Thyroid gland (tissue), 4 donors: ENCODE results near the gene ANKRD29. TPM values are rescaled to one million over a fixed set of nuclear protein-coding genes. Genes with fewer than 3 reads are reported as not detected.
A peak's percentile ranks its signal among the peaks of the same experiment; 100 is the strongest.
"Not testable (repeated sequence)": the region's sequence is repeated elsewhere in the genome, so short reads cannot be mapped to it uniquely, and the experiment has no call there.

ENCODE experiments used
- DNase-seq, 2 donors: peaks; one replicate each; pipeline ENCODE4 v3.0.0-alpha.2; 2019
- H3K27ac ChIP-seq, 3 donors: fragments of 200-600 bp; sonication (generic); 1 replicate in 2 of 3; 2 replicates in 1 of 3; pipeline ENCODE4 v1.5.1; 2016 to 2019; ENCODE audit warnings: mild to moderate bottlenecking in 1 of 3, moderate library complexity in 1 of 3
- H3K27me3 ChIP-seq: fragments of 200-600 bp; sonication (generic); one replicate; pipeline ENCODE4 v1.5.1; 2019
- H3K36me3 ChIP-seq, 2 donors: fragments of 200-600 bp; sonication (generic); one replicate each; pipeline ENCODE4 v1.5.1; 2016 to 2019
- H3K4me1 ChIP-seq, 2 donors: fragments of 200-600 bp; sonication (generic); one replicate each; pipeline ENCODE4 v1.5.1; 2017 to 2019
- H3K4me3 ChIP-seq, 3 donors: fragments of 200-600 bp; sonication (generic); replicated peaks in 1 of 3; 1 replicate in 2 of 3; 2 replicates in 1 of 3; pipeline ENCODE4 v1.5.1; 2016; ENCODE audit warnings: mild to moderate bottlenecking in 1 of 3
- H3K9me3 ChIP-seq: fragments of 200-600 bp; sonication (generic); one replicate; pipeline ENCODE4 v1.5.1; 2017
- CTCF ChIP-seq, 6 experiments: fragments of 200-600 bp in 3 of 6; fragments of 450-650 bp in 3 of 6; sonication (generic) in 3 of 6; IDR thresholded peaks; one replicate each; pipeline ENCODE4 v1.5.1; 2016 to 2019; ENCODE audit warnings: antibody characterized with exemption in 6 of 6, mild to moderate bottlenecking in 2 of 6, inconsistent platforms in 1 of 6, moderate library complexity in 1 of 6
- POLR2A ChIP-seq, 2 donors: fragments of 450-650 bp; IDR thresholded peaks; one replicate each; pipeline ENCODE4 v1.6.1; 2017; ENCODE audit warnings: antibody characterized with exemption in 2 of 2, mild to moderate bottlenecking in 2 of 2, moderate library complexity in 1 of 2
- WGBS, 2 donors: methylation state at CpG; one replicate each; pipeline ENCODE4 v1.1.5; 2017; 5-methylcytosine and 5-hydroxymethylcytosine counted together
- intact Hi-C: fragments of 100-400 bp; cut with DNase I; formaldehyde crosslinking; loops from one replicate; pipeline ENCODE4 v1.15.1; 2023
- total RNA-seq, 4 donors: library from RNA; depleted of rRNA; stranded (reverse); fragments of >200 nt; gene quantifications; one replicate each; pipeline ENCODE4 v1.2.3, GENCODE V29; 2016

ANKRD29 gene
- total RNA-seq, 4 donors from 2014 or later: 3.4 to 6.1 (median 4.5) TPM

GRCh38 chr18:23578891-23579653 is 83.6 kb downstream of the ANKRD29 start:
- Histone ChIP-seq H3K36me3 (no peaks in the 10 kb centered on the region), H3K4me1 (peaks cover 3 to 21% of the 10 kb centered on the region in 2 donors), H3K27me3 (no peaks in the 10 kb centered on the region), H3K9me3 (no peaks in the 10 kb centered on the region), H3K27ac (no peak overlapping the region), H3K4me3 (no peak overlapping the region)
- TF ChIP-seq POLR2A (IDR thresholded peaks at IDR 0.05) (no peak), CTCF (IDR thresholded peaks at IDR 0.05) (no peak)
- DNase-seq: no peak
- WGBS, 2 donors: 90% methylated on average over 8 of the region's 8 CpGs
- intact Hi-C loops: no loop called here

GRCh38 chr18:23578067-23578701 is 84.5 kb downstream of the ANKRD29 start:
- no peak overlapping the region for H3K27ac ChIP-seq
- H3K27me3 ChIP-seq: no peaks in the 10 kb centered on the region
- intact Hi-C loops: no loop called here
- H3K4me3 ChIP-seq: no peak overlapping the region
- DNase-seq: no peak
- H3K9me3 ChIP-seq: no peaks in the 10 kb centered on the region
- H3K36me3 ChIP-seq: no peaks in the 10 kb centered on the region
- peaks cover 5 to 15% of the 10 kb centered on the region in 2 donors for H3K4me1 ChIP-seq
- TF ChIP-seq CTCF (IDR thresholded peaks at IDR 0.05) (no peak), POLR2A (IDR thresholded peaks at IDR 0.05) (no peak)
- WGBS, 2 donors: 79 to 88% methylated on average over 5 to 6 of the region's 6 CpGs

- H3K27me3 ChIP-seq, intact Hi-C loops, DNase-seq, H3K9me3 ChIP-seq, H3K27ac ChIP-seq, H3K4me3 ChIP-seq, H3K36me3 ChIP-seq: not testable (repeated sequence)
- H3K4me1 ChIP-seq: peaks cover 5 to 15% of the 10 kb centered on the region in 2 donors
- 98% methylated on average over 21 of the region's 24 CpGs; no CpG with 5 or more reads in 1 of the 2 donors for WGBS, 2 donors
These were observed 85.2 kb downstream of the ANKRD29 start for GRCh38 chr18:23577521-23577920.

GRCh38 chr18:23575309-23575651 is 87.4 kb downstream of the ANKRD29 start:
- Histone ChIP-seq H3K4me3 (no peak overlapping the region), H3K27ac (no peak overlapping the region), H3K9me3 (no peaks in the 10 kb centered on the region), H3K36me3 (peaks cover 0 to 5% of the 10 kb centered on the region in 2 donors), H3K4me1 (peaks cover 5 to 15% of the 10 kb centered on the region in 2 donors), H3K27me3 (no peaks in the 10 kb centered on the region)
- TF ChIP-seq POLR2A (IDR thresholded peaks at IDR 0.05): no peak
- 97 to 99% methylated on average over 7 of the region's 7 CpGs for WGBS, 2 donors
- DNase-seq: no peak
- intact Hi-C loops: no loop called here

GRCh38 chr18:23574611-23575308 is 88.0 kb downstream of the ANKRD29 start:
- Histone ChIP-seq H3K9me3 (no peaks in the 10 kb centered on the region), H3K36me3 (peaks cover 0 to 5% of the 10 kb centered on the region in 2 donors), H3K27me3 (no peaks in the 10 kb centered on the region), H3K4me3 (no peak overlapping the region), H3K4me1 (peaks cover 5 to 15% of the 10 kb centered on the region in 2 donors), H3K27ac (peak overlapping the region in 1 of 3 donors; percentile 2)
- TF ChIP-seq POLR2A (IDR thresholded peaks at IDR 0.05): no peak
- intact Hi-C loops: no loop called here
- DNase-seq: no peak
- 68 to 74% methylated on average over 5 of the region's 5 CpGs for WGBS, 2 donors

GRCh38 chr18:23573626-23574431 is 88.9 kb downstream of the ANKRD29 start:
- H3K4me3 ChIP-seq: no peak overlapping the region
- intact Hi-C loops: no loop called here
- 44 to 61% methylated on average over 6 of the region's 6 CpGs for WGBS, 2 donors
- TF ChIP-seq CTCF (IDR thresholded peaks at IDR 0.05) (no peak), POLR2A (IDR thresholded peaks at IDR 0.05) (no peak)
- DNase-seq: no peak
- H3K36me3 ChIP-seq: peaks cover 0 to 5% of the 10 kb centered on the region in 2 donors
- peak overlapping the region in 1 of 3 donors; percentile 2 for H3K27ac ChIP-seq
- H3K9me3 ChIP-seq: no peaks in the 10 kb centered on the region
- H3K4me1 ChIP-seq: peaks cover 5 to 10% of the 10 kb centered on the region in 2 donors
- H3K27me3 ChIP-seq: no peaks in the 10 kb centered on the region
